Non-pigmented ciliary epithelial cell (primary cell): ENCODE measurements around the gene CRYBA4.
A peak's percentile ranks its signal among the peaks of the same experiment; 100 is the strongest.

Experiments used
- DNase-seq: peaks from one replicate; pipeline ENCODE4 v3.0.0-alpha.2; 2010; ENCODE audit warnings: low read depth

CRYBA4 gene

GRCh38 chr22:26621663-26622062 is at the start of gene CRYBA4:
Gene CRYBA4, plus strand, starts transcription at chr22:26621963. Its CDS starts 634 bp downstream, at chr22:26622597.
- DNase-seq, result no peak

- no peak for DNase-seq
These were observed 48.6 kb upstream of the CRYBA4 start for GRCh38 chr22:26573026-26573662.

- no peak for DNase-seq
These were observed 47.6 kb upstream of the CRYBA4 start for GRCh38 chr22:26574001-26574723.

GRCh38 chr22:26576026-26576680 is 45.6 kb upstream of the CRYBA4 start:
- no peak for DNase-seq

GRCh38 chr22:26577081-26577480 is 44.7 kb upstream of the CRYBA4 start:
- no peak for DNase-seq

GRCh38 chr22:26579331-26579886 is 42.4 kb upstream of the CRYBA4 start:
- DNase-seq, result no peak

GRCh38 chr22:26580240-26580962 is 41.4 kb upstream of the CRYBA4 start:
- DNase-seq, result no peak

GRCh38 chr22:26581026-26581425 is 40.7 kb upstream of the CRYBA4 start:
- no peak for DNase-seq

GRCh38 chr22:26581633-26582168 is 40.1 kb upstream of the CRYBA4 start:
- no peak for DNase-seq

GRCh38 chr22:26584010-26584409 is 37.8 kb upstream of the CRYBA4 start:
- no peak for DNase-seq

GRCh38 chr22:26585104-26585790 is 36.5 kb upstream of the CRYBA4 start:
- peak; percentile 23 for DNase-seq

GRCh38 chr22:26586556-26587325 is 35.0 kb upstream of the CRYBA4 start:
- no peak for DNase-seq

- DNase-seq, result no peak
These were observed 33.7 kb upstream of the CRYBA4 start for GRCh38 chr22:26587991-26588613.

GRCh38 chr22:26588729-26589366 is 32.9 kb upstream of the CRYBA4 start:
- no peak for DNase-seq

GRCh38 chr22:26589367-26589844 is 32.4 kb upstream of the CRYBA4 start:
- no peak for DNase-seq

- DNase-seq, result no peak
These were observed 31.7 kb upstream of the CRYBA4 start, which contains the start of gene TPST2 for GRCh38 chr22:26589845-26590736. Gene TPST2, minus strand, starts transcription at chr22:26590132. Its CDS starts 48,502 bp downstream, at chr22:26541630.

- DNase-seq, result no peak
These were observed 29.3 kb upstream of the CRYBA4 start for GRCh38 chr22:26592421-26592891.

GRCh38 chr22:26593763-26594162 is 28.0 kb upstream of the CRYBA4 start:
- DNase-seq, result no peak
